ENCODE results near the gene GRB10. TPM values are rescaled to one million over a fixed set of nuclear protein-coding genes. Genes with fewer than 3 reads are reported as not detected.

GRB10 gene
- total RNA-seq, 4 donors from 2014 or later: 28.5 to 58.0 (median 53.0) TPM

GRCh38 chr7:50721160-50721559, 61.5 kb downstream of the GRB10 start:
- TF ChIP-seq POLR2A (IDR thresholded peaks at IDR 0.05) (no peak), CTCF (IDR thresholded peaks at IDR 0.05) (no peak), POLR2AphosphoS5 (IDR thresholded peaks at IDR 0.05) (no peak), EP300 (IDR thresholded peaks at IDR 0.05) (no peak)
- Histone ChIP-seq H3K4me3 (no peak overlapping the region), H3K27ac (peak overlapping the region in 1 of 4 donors; percentile 43), H3K36me3 (peaks cover 0 to 5% of the 10 kb centered on the region in 2 donors), H3K9me3 (no peaks in the 10 kb centered on the region), H3K27me3 (no peaks in the 10 kb centered on the region), H3K4me1 (peaks cover 0 to 55% (median 10%) of the 10 kb centered on the region in 3 donors)
- WGBS, 2 donors (ENCODE audit: low coverage in 1 of 2): 90% methylated on average over 4 to 10 of the region's 10 CpGs
- ATAC-seq: no peak

- TF ChIP-seq POLR2A (IDR thresholded peaks at IDR 0.05): no peak
- TF ChIP-seq EP300 (IDR thresholded peaks at IDR 0.05): no peak
- no peak for TF ChIP-seq CTCF (IDR thresholded peaks at IDR 0.05)
- TF ChIP-seq POLR2AphosphoS5 (IDR thresholded peaks at IDR 0.05): no peak
- no peak overlapping the region for H3K4me3 ChIP-seq
- 87 to 94% methylated on average over 5 to 7 of the region's 7 CpGs for WGBS, 2 donors (ENCODE audit: low coverage in 1 of 2)
- peaks cover 0 to 5% of the 10 kb centered on the region in 2 donors for H3K36me3 ChIP-seq
- H3K27me3 ChIP-seq: no peaks in the 10 kb centered on the region
- H3K9me3 ChIP-seq: no peaks in the 10 kb centered on the region
- H3K4me1 ChIP-seq: peaks cover 0 to 46% (median 10%) of the 10 kb centered on the region in 3 donors
- ATAC-seq: no peak
- H3K27ac ChIP-seq: no peak overlapping the region
Observed at GRCh38 chr7:50720295-50720694, 62.4 kb downstream of the GRB10 start.

- Histone ChIP-seq H3K4me1 (peaks cover 0 to 38% (median 10%) of the 10 kb centered on the region in 3 donors), H3K9me3 (no peaks in the 10 kb centered on the region), H3K27ac (no peak overlapping the region), H3K4me3 (no peak overlapping the region), H3K27me3 (no peaks in the 10 kb centered on the region), H3K36me3 (no peaks in the 10 kb centered on the region)
- 88 to 100% methylated on average over 2 of the region's 2 CpGs for WGBS, 2 donors (ENCODE audit: low coverage in 1 of 2)
- ATAC-seq: no peak
- TF ChIP-seq POLR2AphosphoS5 (IDR thresholded peaks at IDR 0.05) (no peak), EP300 (IDR thresholded peaks at IDR 0.05) (no peak), CTCF (IDR thresholded peaks at IDR 0.05) (no peak), POLR2A (IDR thresholded peaks at IDR 0.05) (no peak)
Observed at GRCh38 chr7:50718876-50719275, 63.8 kb downstream of the GRB10 start.

- no peak for TF ChIP-seq POLR2AphosphoS5 (IDR thresholded peaks at IDR 0.05)
- no peak for TF ChIP-seq EP300 (IDR thresholded peaks at IDR 0.05)
- no peak for TF ChIP-seq POLR2A (IDR thresholded peaks at IDR 0.05)
- 75 to 85% methylated on average over 2 to 5 of the region's 6 CpGs for WGBS, 2 donors (ENCODE audit: low coverage in 1 of 2)
- Histone ChIP-seq H3K9me3 (no peaks in the 10 kb centered on the region), H3K27me3 (no peaks in the 10 kb centered on the region), H3K4me3 (no peak overlapping the region), H3K36me3 (no peaks in the 10 kb centered on the region), H3K4me1 (peaks cover 0 to 43% (median 11%) of the 10 kb centered on the region in 3 donors), H3K27ac (no peak overlapping the region)
- ATAC-seq: no peak
Observed at GRCh38 chr7:50718311-50718710, 64.4 kb downstream of the GRB10 start.

GRCh38 chr7:50717181-50717580, 65.5 kb downstream of the GRB10 start:
- no peaks in the 10 kb centered on the region for H3K9me3 ChIP-seq

More at GRCh38 chr7:50717181-50717580, 65.5 kb downstream of the GRB10 start:
- ATAC-seq: no peak
- Histone ChIP-seq H3K4me1 (peaks cover 0 to 52% (median 19%) of the 10 kb centered on the region in 3 donors), H3K27me3 (no peaks in the 10 kb centered on the region), H3K4me3 (no peak overlapping the region), H3K36me3 (no peaks in the 10 kb centered on the region), H3K27ac (no peak overlapping the region)
- WGBS, 2 donors (ENCODE audit: low coverage in 1 of 2): 88 to 100% methylated on average over 2 to 3 of the region's 4 CpGs
- no peak for TF ChIP-seq EP300 (IDR thresholded peaks at IDR 0.05)
- TF ChIP-seq CTCF (IDR thresholded peaks at IDR 0.05): no peak
- no peak for TF ChIP-seq POLR2AphosphoS5 (IDR thresholded peaks at IDR 0.05)

Data from gastroesophageal sphincter (tissue), 4 donors.